B cell (primary cell): ENCODE measurements around the gene UBXN6. TPM values are rescaled to one million over a fixed set of nuclear protein-coding genes. Genes with fewer than 3 reads are reported as not detected.
A peak's percentile ranks its signal among the peaks of the same experiment; 100 is the strongest.

Experiments
- ATAC-seq: fragments of 200-7000 bp; cut with Tn5 transposase; one replicate; pipeline ENCODE4 v1.10.0; 2021; ENCODE audit warnings: low read depth, mild to moderate bottlenecking, moderate number of reproducible peaks, moderate library complexity
- CTCF ChIA-PET: fragments of 350-600 bp; sonication (Branson Sonifier 250); formaldehyde crosslinking; loops from one replicate; lab custom pipeline; 2021; ENCODE audit warnings: antibody characterized with exemption, inconsistent platforms; lab: Charles Lee
- POLR2A ChIA-PET: fragments of 350-600 bp; sonication (Branson Sonifier 250); formaldehyde crosslinking; loops from one replicate; lab custom pipeline; 2021; ENCODE audit warnings: antibody characterized with exemption; lab: Charles Lee
- DNase-seq: peaks from one replicate; pipeline ENCODE4 v3.0.0; 2013
- H2AFZ ChIP-seq: 2 replicates; pipeline ENCODE4 v1.6.1; 2012; ENCODE audit warnings: mild to moderate bottlenecking, low read depth, low read length; ENCODE audit not compliant: insufficient read depth, poor library complexity, severe bottlenecking
- H3K27ac ChIP-seq, 2 donors: 1 replicate in 1 of 2; 2 replicates in 1 of 2; pipeline ENCODE4 v1.5.1; 2012 to 2013; ENCODE audit warnings: low read length in 2 of 2, mild to moderate bottlenecking in 2 of 2, moderate library complexity in 1 of 2
- H3K27me3 ChIP-seq, 4 experiments: fragments of 200-600 bp in 1 of 4; sonication (generic) in 1 of 4; replicated peaks in 1 of 4; 1 replicate in 2 of 4; 2 replicates in 2 of 4; pipeline versions ENCODE4 v1.6.1 to v1.7.0; 2013 to 2016; ENCODE audit warnings: low read length in 3 of 4, mild to moderate bottlenecking in 2 of 4, mixed read lengths in 1 of 4, moderate library complexity in 1 of 4; ENCODE audit not compliant: insufficient read depth in 4 of 4, control insufficient read depth in 3 of 4; ENCODE audit errors: control extremely low read depth in 1 of 4
- H3K36me3 ChIP-seq, 2 experiments: replicated peaks in 1 of 2; 1 replicate in 1 of 2; 2 replicates in 1 of 2; pipeline versions ENCODE4 v1.6.1 to v1.7.1; 2013; ENCODE audit warnings: low read length in 1 of 2; ENCODE audit not compliant: insufficient read depth in 2 of 2, control insufficient read depth in 1 of 2; ENCODE audit errors: control extremely low read depth in 1 of 2, extremely low read depth in 1 of 2
- H3K4me1 ChIP-seq, 2 donors: fragments of 200-600 bp in 1 of 2; sonication (generic) in 1 of 2; 1 replicate in 1 of 2; 2 replicates in 1 of 2; pipeline versions ENCODE4 v1.5.1 to v1.6.1; 2013 to 2017; ENCODE audit warnings: low read length in 2 of 2; ENCODE audit not compliant: control insufficient read depth in 2 of 2, insufficient read depth in 2 of 2
- H3K4me2 ChIP-seq: replicated peaks from 2 replicates; pipeline ENCODE3; 2012; ENCODE audit warnings: mild to moderate bottlenecking, low read depth, low read length; ENCODE audit not compliant: poor library complexity, severe bottlenecking
- H3K4me3 ChIP-seq, 5 experiments: fragments of 200-600 bp in 1 of 5; sonication (generic) in 1 of 5; 1 replicate in 3 of 5; 2 replicates in 2 of 5; pipeline versions ENCODE4 v1.5.1 to v1.7.0; 2011 to 2016; ENCODE audit warnings: low read length in 4 of 5, mild to moderate bottlenecking in 4 of 5, low read depth in 2 of 5, control low read depth in 1 of 5, moderate library complexity in 1 of 5; ENCODE audit not compliant: insufficient read depth in 1 of 5; ENCODE audit errors: control extremely low read depth in 1 of 5, extremely low read depth in 1 of 5
- H3K79me2 ChIP-seq: fragments of 200-600 bp; sonication (generic); one replicate; pipeline ENCODE4 v1.6.0; 2016; ENCODE audit warnings: low read length; ENCODE audit not compliant: control insufficient read depth, insufficient read depth
- H3K9ac ChIP-seq: fragments of 200-600 bp; sonication (generic); 2 replicates; pipeline ENCODE4 v1.6.1; 2017; ENCODE audit warnings: mild to moderate bottlenecking, low read length, moderate library complexity
- H3K9me3 ChIP-seq, 3 donors: one replicate each; pipeline versions ENCODE4 v1.6.1 to v1.7.1; 2013; ENCODE audit warnings: low read length in 2 of 3; ENCODE audit not compliant: control insufficient read depth in 2 of 3, insufficient read depth in 1 of 3; ENCODE audit errors: control extremely low read depth in 1 of 3
- H4K20me1 ChIP-seq: 2 replicates; pipeline ENCODE4 v1.6.0; 2012; ENCODE audit warnings: mild to moderate bottlenecking, low read length; ENCODE audit not compliant: insufficient read depth, control insufficient read depth, poor library complexity, severe bottlenecking
- H3K27ac Mint-ChIP-seq: one replicate; pipeline ENCODE4 v1.8.0; 2021; ENCODE audit warnings: mixed read lengths
- H3K27me3 Mint-ChIP-seq: one replicate; pipeline ENCODE4 v1.8.0; 2021; ENCODE audit warnings: mixed read lengths
- H3K4me1 Mint-ChIP-seq: one replicate; pipeline ENCODE4 v1.8.0; 2021; ENCODE audit warnings: mixed read lengths
- H3K4me3 Mint-ChIP-seq: one replicate; pipeline ENCODE4 v1.8.0; 2021; ENCODE audit warnings: mixed read lengths
- H3K9me3 Mint-ChIP-seq: one replicate; pipeline ENCODE4 v1.8.0; 2022; ENCODE audit warnings: mixed read lengths; ENCODE audit not compliant: insufficient read depth
- CTCF ChIP-seq: fragments of 200-600 bp; IDR thresholded peaks from one replicate; pipeline ENCODE4 v1.8.0; 2022; ENCODE audit warnings: antibody characterized with exemption, mild to moderate bottlenecking
- EZH2 ChIP-seq: IDR thresholded peaks from 2 replicates; pipeline ENCODE4 v1.6.1; 2012; ENCODE audit warnings: borderline replicate concordance, low read depth, mild to moderate bottlenecking, moderate library complexity, low read length; ENCODE audit not compliant: insufficient read depth, poor library complexity, severe bottlenecking
- WGBS: methylation state at CpG from one replicate; pipeline ENCODE4 v1.1.5; 2013; ENCODE audit warnings: missing lambda C conversion rate; ENCODE audit not compliant: insufficient coverage; 5-methylcytosine and 5-hydroxymethylcytosine counted together
- intact Hi-C: fragments of 100-400 bp; cut with micrococcal nuclease; formaldehyde crosslinking; loops from one replicate; pipeline ENCODE4 v1.10.0; 2022
- polyA plus RNA-seq: library from polyadenylated mRNA; depleted of rRNA; stranded (reverse); fragments of >200 nt; gene quantifications from 2 replicates; pipeline ENCODE4 v1.2.3, GENCODE V29; 2012
- total RNA-seq, 2 donors: library from RNA; stranded (reverse); fragments of 120-200 nt in 1 of 2; gene quantifications; 1 replicate in 1 of 2; 2 replicates in 1 of 2; pipeline versions ENCODE4 v1.2.3 to v1.2.4, GENCODE V29; 2013 to 2022

The UBXN6 gene
- total and polyA plus RNA-seq, 2 donors (not counting 1 experiment from before 2014, with no cell fraction given): 75.8 to 76.6 TPM

DNA sequence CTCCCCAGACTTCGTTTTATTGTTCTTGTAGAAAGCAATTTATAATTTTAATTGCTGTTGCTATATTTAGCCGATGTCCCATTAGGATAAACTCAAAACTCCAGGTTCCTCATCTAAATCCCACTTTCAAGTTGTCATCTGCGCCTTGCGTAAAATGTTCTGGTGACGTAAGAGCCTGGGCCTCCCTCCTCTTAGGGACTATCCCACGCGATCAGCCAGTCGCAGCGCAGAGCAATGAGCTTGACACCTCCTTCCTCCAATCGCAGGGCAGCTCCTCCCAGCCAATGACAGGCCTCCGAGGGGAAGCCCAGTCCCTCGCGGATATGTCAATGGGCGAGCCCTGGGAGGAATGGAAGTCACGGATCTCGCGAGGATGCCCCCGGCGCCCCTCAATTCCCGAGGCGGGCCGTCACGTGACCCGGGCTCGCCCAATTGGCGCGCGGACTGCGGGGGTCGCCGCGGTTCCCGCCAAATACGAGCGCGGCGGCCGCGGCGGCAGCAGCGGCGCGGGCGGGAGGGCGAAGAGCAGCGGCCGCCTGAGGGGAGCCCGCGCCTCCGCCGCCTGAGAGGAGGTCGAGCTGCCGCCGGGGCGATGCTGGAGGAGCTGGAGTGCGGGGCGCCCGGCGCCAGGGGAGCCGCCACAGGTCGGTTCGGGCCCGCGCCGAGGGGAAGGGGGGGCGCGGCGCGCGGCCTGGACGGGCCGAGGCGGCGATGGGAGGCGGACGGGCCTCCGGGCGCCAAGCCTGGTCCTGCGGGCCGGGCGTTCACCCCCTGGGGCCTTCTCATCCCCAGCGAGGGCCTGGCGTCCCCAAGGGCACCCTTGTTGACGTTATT, 55.2 kb downstream of the UBXN6 start, which contains the start of gene CHAF1A:
Gene CHAF1A (plus strand): TSS at position 470 of the 834 bp plus-strand sequence. CDS start 123 bp downstream, at position 593.
- Histone ChIP-seq H3K9me3 (no peaks in the 10 kb centered on the region), H3K4me1 (peaks cover 29 to 44% of the 10 kb centered on the region in 2 donors), H3K4me2 (peak within 1 kb of the TSS; percentile 99), H3K27ac (peak within 1 kb of the TSS; percentile 88 to 97), H2AFZ (peak within 1 kb of the TSS; percentile 86), H3K4me3 (peak within 1 kb of the TSS; percentile 63 to 81 (median 65)), H3K27me3 (no peaks in the 10 kb centered on the region), H3K9ac (peak within 1 kb of the TSS; percentile 85), H3K36me3 (no peaks in the 10 kb centered on the region), H4K20me1 (peaks cover 23% of the 10 kb centered on the region), H3K79me2 (peaks cover 55% of the 10 kb centered on the region)
- intact Hi-C loops: loop anchor here (1.0 to 5.0 kb wide), 4 partner anchors 69 to 640 kb away; partner anchors contain the start of genes APBA3, MRPL54 and YJU2
- ChIA-PET POLR2A (interaction anchor here (0.7 to 1.6 kb wide), 8 partner anchors 9 to 293 kb away, joined by 3 to 9 read pairs (median 4); partner anchors contain the start of genes HDGFL2 and MPND), CTCF (interaction anchor here (0.9 to 2.9 kb wide), 13 partner anchors 9 to 135 kb away, joined by 3 to 29 read pairs (median 4); partner anchors contain the start of gene MPND)
- H3K4me3 Mint-ChIP-seq: peak within 1 kb of the TSS; percentile 88
- WGBS: under 1% methylated on average over 80 of the region's 84 CpGs
- no peaks in the 10 kb centered on the region for H3K9me3 Mint-ChIP-seq
- no peaks in the 10 kb centered on the region for H3K27me3 Mint-ChIP-seq
- TF ChIP-seq EZH2 (no peak), CTCF (no peak)
- ATAC-seq (peak; percentile 86), DNase-seq (peak; percentile 99)
- peaks cover 43% of the 10 kb centered on the region for H3K4me1 Mint-ChIP-seq
- H3K27ac Mint-ChIP-seq: peak within 1 kb of the TSS; percentile 88
